Natural killer cell (primary cell): Measurements from ENCODE around the gene LNPEP. TPM values are rescaled to one million over a fixed set of nuclear protein-coding genes. Genes with fewer than 3 reads are reported as not detected.

Experiments used
- ATAC-seq, 3 donors: fragments of 150-1000 bp in 2 of 3; fragments of 200-7000 bp in 1 of 3; cut with Tn5 transposase; 1 replicate in 1 of 3; 2 replicates in 2 of 3; pipeline ENCODE4 v1.10.0; 2021; ENCODE audit warnings: mild to moderate bottlenecking in 2 of 3, moderate library complexity in 2 of 3
- DNase-seq, 2 donors: peaks; one replicate each; pipeline versions ENCODE4 v3.0.0 to v3.0.0-alpha.2; 2013 to 2021; ENCODE audit warnings: mixed read lengths in 1 of 2
- H3K27ac ChIP-seq: one replicate; pipeline ENCODE4 v1.5.1; 2013; ENCODE audit warnings: mild to moderate bottlenecking, low read length
- H3K27me3 ChIP-seq: one replicate; pipeline ENCODE4 v1.6.1; 2013; ENCODE audit warnings: low read length; ENCODE audit not compliant: control insufficient read depth, insufficient read depth
- H3K36me3 ChIP-seq: one replicate; pipeline ENCODE4 v1.6.1; 2013; ENCODE audit warnings: low read length; ENCODE audit not compliant: control insufficient read depth, insufficient read depth
- H3K4me1 ChIP-seq: one replicate; pipeline ENCODE4 v1.6.1; 2013; ENCODE audit warnings: low read length; ENCODE audit not compliant: control insufficient read depth, insufficient read depth
- H3K4me3 ChIP-seq: one replicate; pipeline ENCODE4 v1.5.1; 2013; ENCODE audit warnings: low read length
- H3K9me3 ChIP-seq: one replicate; pipeline ENCODE4 v1.6.1; 2013; ENCODE audit warnings: low read length; ENCODE audit not compliant: control insufficient read depth, insufficient read depth
- H3K27ac Mint-ChIP-seq, 2 donors: one replicate each; pipeline ENCODE4 v1.8.0; 2022; ENCODE audit warnings: mild to moderate bottlenecking in 2 of 2, mixed read lengths in 2 of 2, moderate library complexity in 1 of 2
- H3K27me3 Mint-ChIP-seq, 2 donors: one replicate each; pipeline ENCODE4 v1.8.0; 2022; ENCODE audit warnings: low read depth in 2 of 2, mixed read lengths in 2 of 2
- H3K36me3 Mint-ChIP-seq: one replicate; pipeline ENCODE4 v1.8.0; 2022; ENCODE audit warnings: mixed read lengths
- H3K4me1 Mint-ChIP-seq, 2 donors: one replicate each; pipeline ENCODE4 v1.8.0; 2022; ENCODE audit warnings: mixed read lengths in 2 of 2
- H3K4me3 Mint-ChIP-seq: one replicate; pipeline ENCODE4 v1.8.0; 2022; ENCODE audit warnings: mild to moderate bottlenecking, moderate library complexity, mixed read lengths
- H3K9me3 Mint-ChIP-seq, 2 donors: one replicate each; pipeline ENCODE4 v1.8.0; 2022; ENCODE audit warnings: mixed read lengths in 2 of 2
- CTCF ChIP-seq: fragments of 200-600 bp; IDR thresholded peaks from one replicate; pipeline ENCODE4 v1.8.0; 2022; ENCODE audit warnings: antibody characterized with exemption
- WGBS: methylation state at CpG from one replicate; pipeline ENCODE4 v1.1.7; 2013; ENCODE audit warnings: missing lambda C conversion rate; ENCODE audit not compliant: insufficient coverage; 5-methylcytosine and 5-hydroxymethylcytosine counted together
- intact Hi-C: fragments of 100-400 bp; cut with micrococcal nuclease; formaldehyde crosslinking; loops from one replicate; pipeline ENCODE4 v1.14.2; 2022
- total RNA-seq, 4 donors: library from RNA; stranded (reverse); fragments of 120-200 nt in 1 of 4; gene quantifications; one replicate each; pipeline versions ENCODE4 v1.2.3 to v1.2.4, GENCODE V29; 2013 to 2022

LNPEP gene
- total RNA-seq, 3 donors from 2014 or later (not counting 1 experiment from before 2014, with no cell fraction given), result 126 to 162 (median 135) TPM

- Histone ChIP-seq H3K36me3 (peaks cover 5% of the 10 kb centered on the region), H3K4me3 (no peak overlapping the region), H3K4me1 (peaks cover 31% of the 10 kb centered on the region), H3K9me3 (no peaks in the 10 kb centered on the region), H3K27me3 (no peaks in the 10 kb centered on the region), H3K27ac (no peak overlapping the region)
- ATAC-seq (no peak), DNase-seq (no peak)
- TF ChIP-seq CTCF, result no peak
- Mint-ChIP-seq H3K4me3 (peak overlapping the region; percentile 54), H3K4me1 (peaks cover 79 to 87% of the 10 kb centered on the region in 2 donors), H3K9me3 (no peaks in the 10 kb centered on the region), H3K27ac (peak overlapping the region; percentile 47 to 81), H3K36me3 (no peaks in the 10 kb centered on the region), H3K27me3 (no peaks in the 10 kb centered on the region)
- intact Hi-C loops, result no loop called here
- 81% methylated on average over 5 of the region's 5 CpGs for WGBS
These were observed 9.4 kb downstream of the LNPEP start for GRCh38 chr5:96945144-96945897.

GRCh38 chr5:96946381-96946780 lies 10.5 kb downstream of the LNPEP start:
- H3K4me3 ChIP-seq, result no peak overlapping the region
- DNase-seq (no peak), ATAC-seq (no peak)
- Mint-ChIP-seq H3K27me3 (no peaks in the 10 kb centered on the region), H3K4me3 (no peak overlapping the region), H3K36me3 (no peaks in the 10 kb centered on the region), H3K9me3 (no peaks in the 10 kb centered on the region), H3K27ac (peak overlapping the region; percentile 47 to 81), H3K4me1 (peaks cover 75 to 85% of the 10 kb centered on the region in 2 donors)
- no peak for TF ChIP-seq CTCF
- H3K9me3 ChIP-seq, result no peaks in the 10 kb centered on the region
- no peaks in the 10 kb centered on the region for H3K27me3 ChIP-seq
- no peak overlapping the region for H3K27ac ChIP-seq
- H3K36me3 ChIP-seq, result peaks cover 5% of the 10 kb centered on the region
- 91% methylated on average over 1 of the region's 3 CpGs for WGBS
- intact Hi-C loops, result no loop called here
- H3K4me1 ChIP-seq, result peaks cover 25% of the 10 kb centered on the region

GRCh38 chr5:96952118-96952750 lies 16.4 kb downstream of the LNPEP start:
- H3K4me3 Mint-ChIP-seq, result no peak overlapping the region
- Histone ChIP-seq H3K4me1 (peaks cover 10% of the 10 kb centered on the region), H3K27ac (no peak overlapping the region), H3K9me3 (no peaks in the 10 kb centered on the region), H3K27me3 (no peaks in the 10 kb centered on the region), H3K4me3 (no peak overlapping the region), H3K36me3 (no peaks in the 10 kb centered on the region)
- H3K36me3 Mint-ChIP-seq, result no peaks in the 10 kb centered on the region
- no peaks in the 10 kb centered on the region for H3K27me3 Mint-ChIP-seq
- H3K4me1 Mint-ChIP-seq, result peaks cover 73 to 74% of the 10 kb centered on the region in 2 donors
- intact Hi-C loops, result no loop called here
- TF ChIP-seq CTCF, result no peak
- no peak for ATAC-seq
- no peak for DNase-seq
- WGBS, result 86% methylated on average over 3 of the region's 3 CpGs
- peak overlapping the region; percentile 77 to 86 for H3K27ac Mint-ChIP-seq
- H3K9me3 Mint-ChIP-seq, result no peaks in the 10 kb centered on the region
